Transverse colon (tissue), 4 donors: ENCODE data around the gene TEKT5. TPM values are rescaled to one million over a fixed set of nuclear protein-coding genes. Genes with fewer than 3 reads are reported as not detected.

Source experiments
- DNase-seq: peaks from one replicate; pipeline ENCODE4 v3.0.0-alpha.2; 2019
- H3K27ac ChIP-seq, 4 donors: fragments of 200-600 bp; sonication (generic); 2 replicates each; pipeline ENCODE4 v1.5.1; 2016 to 2018; ENCODE audit warnings: inconsistent platforms in 4 of 4
- H3K27me3 ChIP-seq: fragments of 200-600 bp; sonication (generic); 2 replicates; pipeline ENCODE4 v1.5.1; 2017; ENCODE audit warnings: inconsistent platforms
- H3K36me3 ChIP-seq, 4 donors: fragments of 200-600 bp; sonication (generic); 2 replicates each; pipeline ENCODE4 v1.5.1; 2017 to 2019; ENCODE audit warnings: inconsistent platforms in 4 of 4
- H3K4me1 ChIP-seq, 4 donors: fragments of 200-600 bp; sonication (generic); 2 replicates each; pipeline ENCODE4 v1.5.1; 2017 to 2020; ENCODE audit warnings: inconsistent platforms in 4 of 4
- H3K4me3 ChIP-seq, 4 donors: fragments of 200-600 bp; sonication (generic); 1 replicate in 1 of 4; 2 replicates in 3 of 4; pipeline versions ENCODE4 v1.5.1 to v1.6.1; 2017 to 2019; ENCODE audit warnings: inconsistent platforms in 4 of 4
- H3K9me3 ChIP-seq, 2 donors: fragments of 200-600 bp; sonication (generic); 2 replicates each; pipeline ENCODE4 v1.5.1; 2017 to 2019; ENCODE audit warnings: inconsistent platforms in 2 of 2
- CTCF ChIP-seq, 5 experiments: fragments of 200-600 bp in 3 of 5; fragments of 450-650 bp in 2 of 5; sonication (generic) in 3 of 5; IDR thresholded peaks; 1 replicate in 2 of 5; 2 replicates in 3 of 5; pipeline ENCODE4 v1.5.1; 2016 to 2017; ENCODE audit warnings: antibody characterized with exemption in 5 of 5, inconsistent platforms in 3 of 5, mild to moderate bottlenecking in 2 of 5, moderate library complexity in 1 of 5
- EP300 ChIP-seq: sonication (generic); formaldehyde crosslinking; IDR thresholded peaks from one replicate; pipeline ENCODE4 v1.6.1; 2017; ENCODE audit warnings: antibody characterized with exemption, low read depth
- POLR2A ChIP-seq: fragments of 450-650 bp; IDR thresholded peaks from one replicate; pipeline ENCODE4 v1.6.1; 2016; ENCODE audit warnings: antibody characterized with exemption, mild to moderate bottlenecking, moderate library complexity
- POLR2AphosphoS5 ChIP-seq, 3 donors: sonication (generic); formaldehyde crosslinking; IDR thresholded peaks; one replicate each; pipeline ENCODE4 v1.6.1; 2016; ENCODE audit warnings: antibody characterized with exemption in 3 of 3
- WGBS, 2 donors: methylation state at CpG; one replicate each; pipeline ENCODE4 v1.1.5; 2018; ENCODE audit warnings: low coverage in 1 of 2; 5-methylcytosine and 5-hydroxymethylcytosine counted together
- in situ Hi-C, 4 donors: fragments of 200-750 bp; cut with MboI; loops; one replicate each; pipeline versions ENCODE4 v1.15.0 to v1.15.1; 2017; ENCODE audit warnings: low sequenced_read_pairs in 3 of 4, low pct_ligation_motif_present in 1 of 4, low pct_unique_long_range_greater_than_20kb in 1 of 4
- intact Hi-C: fragments of 100-400 bp; cut with DNase I; formaldehyde crosslinking; loops from one replicate; pipeline ENCODE4 v1.15.1; 2023; ENCODE audit warnings: low total_unique reads
- total RNA-seq, 4 donors: library from RNA; depleted of rRNA; stranded (reverse); fragments of >200 nt; gene quantifications; one replicate each; pipeline ENCODE4 v1.1.0, GENCODE V29; 2016

Gene TEKT5
- total RNA-seq, 4 donors from 2014 or later = 2.5 TPM; not detected in 3

- Histone ChIP-seq H3K4me1 (peaks cover 0 to 2% (median 0%) of the 10 kb centered on the region in 4 donors), H3K27me3 (no peaks in the 10 kb centered on the region), H3K4me3 (no peak overlapping the region), H3K36me3 (no peaks in the 10 kb centered on the region), H3K9me3 (no peaks in the 10 kb centered on the region), H3K27ac (no peak overlapping the region)
- 68 to 90% methylated on average over 4 of the region's 4 CpGs for WGBS, 2 donors
- intact Hi-C loops = no loop called here
- in situ Hi-C loops = no loop called here
- TF ChIP-seq EP300 (no peak), POLR2A (no peak), CTCF (IDR thresholded peaks at IDR 0.05) (no peak), POLR2AphosphoS5 (IDR thresholded peaks at IDR 0.05) (no peak)
- no peak for DNase-seq
These were observed 36.8 kb downstream of the TEKT5 start for GRCh38 chr16:10657925-10658324.

GRCh38 chr16:10656618-10657017 is 38.1 kb downstream of the TEKT5 start:
- no peak for DNase-seq
- no peaks in the 10 kb centered on the region for H3K9me3 ChIP-seq
- no peak for TF ChIP-seq EP300
- TF ChIP-seq POLR2AphosphoS5 (IDR thresholded peaks at IDR 0.05) = no peak
- TF ChIP-seq POLR2A = no peak
- TF ChIP-seq CTCF (IDR thresholded peaks at IDR 0.05) = no peak
- in situ Hi-C loops (no loop called here), intact Hi-C loops (no loop called here)
- no peaks in the 10 kb centered on the region for H3K27me3 ChIP-seq
- H3K4me1 ChIP-seq = peaks cover 0 to 4% (median 4%) of the 10 kb centered on the region in 4 donors
- no peak overlapping the region for H3K4me3 ChIP-seq
- no peaks in the 10 kb centered on the region for H3K36me3 ChIP-seq
- H3K27ac ChIP-seq = no peak overlapping the region

- H3K27ac ChIP-seq = no peak overlapping the region
These were observed 39.2 kb downstream of the TEKT5 start for GRCh38 chr16:10655415-10655977.

More at GRCh38 chr16:10655415-10655977, 39.2 kb downstream of the TEKT5 start:
- Histone ChIP-seq H3K27me3 (no peaks in the 10 kb centered on the region), H3K36me3 (no peaks in the 10 kb centered on the region), H3K9me3 (no peaks in the 10 kb centered on the region), H3K4me3 (no peak overlapping the region), H3K4me1 (peaks cover 0 to 6% (median 4%) of the 10 kb centered on the region in 4 donors)
- DNase-seq = no peak
- in situ Hi-C loops (no loop called here), intact Hi-C loops (no loop called here)
- TF ChIP-seq CTCF (IDR thresholded peaks at IDR 0.05) = no peak
- TF ChIP-seq POLR2A = no peak
- TF ChIP-seq EP300 = no peak
- TF ChIP-seq POLR2AphosphoS5 (IDR thresholded peaks at IDR 0.05) = no peak
